Activated CD4-positive, alpha-beta T cell treated with anti-CD3 and anti-CD28 coated beads, Interleukin-10, Interleukin-2, amounts not matched to agents 100 ng/mL and 50 ng/mL, durations not matched to agents 16 hours and 8 hours (primary cell): Measurements from ENCODE around the gene METTL3.

Experiments used
- DNase-seq: peaks from one replicate; pipeline ENCODE4 v3.0.0-alpha.2; 2020

METTL3 gene

GRCh38 chr14:21475767-21476522 is 35.2 kb downstream of the METTL3 start:
- DNase-seq = no peak

- no peak for DNase-seq
Measured at GRCh38 chr14:21467616-21468015, 43.5 kb downstream of the METTL3 start.

DNA sequence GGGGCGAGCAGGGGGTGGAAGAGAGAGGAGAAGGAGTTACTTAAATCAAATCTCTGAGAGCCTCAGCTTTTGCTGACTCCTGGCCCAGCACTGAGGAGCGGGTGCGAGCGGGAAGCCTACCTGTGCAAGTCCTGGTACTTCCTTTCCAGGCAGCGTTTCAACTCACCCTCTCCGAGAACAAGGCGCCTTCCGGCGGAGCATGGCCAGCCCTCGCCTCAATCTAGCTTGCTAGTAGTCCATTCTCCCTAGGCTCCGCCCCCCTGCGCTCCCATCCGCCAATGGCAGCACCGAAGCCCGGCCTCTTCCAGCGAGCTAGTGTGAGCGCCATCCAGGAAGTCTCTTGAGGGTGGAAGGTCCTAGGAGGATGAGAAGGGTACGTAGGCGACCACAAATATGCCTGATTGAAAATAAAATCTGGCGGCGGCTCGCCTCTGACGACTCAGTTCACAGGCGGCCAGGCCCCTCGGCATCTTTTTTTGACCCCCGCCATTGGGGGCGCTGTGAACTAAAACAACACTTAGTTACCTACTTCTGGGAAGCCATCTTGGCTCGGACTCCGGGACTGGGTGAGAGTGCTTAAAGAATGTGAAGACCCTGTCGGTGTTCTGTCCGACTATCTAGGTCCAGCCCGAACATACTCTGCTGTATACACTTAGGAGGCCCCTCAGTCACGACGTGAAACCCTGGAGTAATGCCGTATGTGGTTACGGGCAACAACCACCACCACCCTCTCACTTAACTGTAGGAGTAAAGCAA is 55.0 kb downstream of the METTL3 start, which contains the start of gene CHD8:
CHD8 (minus strand) TSS at position 212 of the 756 bp plus-strand sequence. CDS start 24,480 bp downstream, outside the sequence.
- DNase-seq = peak; percentile 100

GRCh38 chr14:21455592-21455911 is 55.6 kb downstream of the METTL3 start:
- DNase-seq = no peak

GRCh38 chr14:21454843-21455544 is 56.1 kb downstream of the METTL3 start:
- peak; percentile 49 for DNase-seq

- no peak for DNase-seq
Measured at GRCh38 chr14:21449899-21450216, 61.3 kb downstream of the METTL3 start.
